Measurements from ENCODE around the gene PLCH2. TPM values are rescaled to one million over a fixed set of nuclear protein-coding genes. Genes with fewer than 3 reads are reported as not detected.

Gene PLCH2
- total RNA-seq, 4 donors from 2014 or later = not detected

GRCh38 chr1:2523191-2523890 lies 47.3 kb downstream of the PLCH2 start:
- intact Hi-C loops (cut with DNase I; ENCODE audit: low total_unique reads) = no loop called here
- TF ChIP-seq CTCF (IDR thresholded peaks at IDR 0.05 in 4 of 5, conservative IDR thresholded peaks at IDR 0.05 in 1 of 5) = peak in 1 of 5 experiments; percentile 12
- peak in 1 of 2 donors; percentile 36 for TF ChIP-seq POLR2A (IDR thresholded peaks at IDR 0.05)

GRCh38 chr1:2523891-2524609 lies 48.0 kb downstream of the PLCH2 start:
- H3K4me3 ChIP-seq = peak overlapping the region; percentile 71 to 99 (median 95)
- intact Hi-C loops (cut with DNase I; ENCODE audit: low total_unique reads) = no loop called here

More at GRCh38 chr1:2523191-2523890, 47.3 kb downstream of the PLCH2 start:
- peak overlapping the region; percentile 85 to 95 (median 88) for H3K27ac ChIP-seq
- in situ Hi-C loops (cut with MboI; ENCODE audit: low sequenced_read_pairs in 4 of 4) = no loop called here
- peak; percentile 30 to 70 for DNase-seq
- no peaks in the 10 kb centered on the region for H3K27me3 ChIP-seq
- H3K9me3 ChIP-seq = no peaks in the 10 kb centered on the region
- no peak for ATAC-seq
- peaks cover 46 to 50% of the 10 kb centered on the region in 2 donors for H3K4me1 ChIP-seq
- peaks cover 0 to 35% of the 10 kb centered on the region in 2 donors for H3K36me3 ChIP-seq
- H3K4me3 ChIP-seq = peak overlapping the region in 3 of 4 donors; percentile 22 to 99 (median 91)

GRCh38 chr1:2525572-2525919 lies 49.5 kb downstream of the PLCH2 start:
- H3K9me3 ChIP-seq = no peaks in the 10 kb centered on the region
- TF ChIP-seq CTCF (IDR thresholded peaks at IDR 0.05 in 4 of 5, conservative IDR thresholded peaks at IDR 0.05 in 1 of 5) (no peak), POLR2A (IDR thresholded peaks at IDR 0.05) (no peak)
- peaks cover 0 to 13% of the 10 kb centered on the region in 2 donors for H3K36me3 ChIP-seq
- peaks cover 63 to 66% of the 10 kb centered on the region in 2 donors for H3K4me1 ChIP-seq
- peak overlapping the region; percentile 71 to 99 (median 95) for H3K4me3 ChIP-seq
- no peak for DNase-seq
- ATAC-seq = no peak
- H3K27ac ChIP-seq = peak overlapping the region; percentile 85 to 95 (median 88)
- H3K27me3 ChIP-seq = no peaks in the 10 kb centered on the region
- in situ Hi-C loops (cut with MboI; ENCODE audit: low sequenced_read_pairs in 4 of 4) = loop anchor here in 1 of 4 donors (25.0 kb wide), 1 partner anchor 313 kb away; no protein-coding TSS in a partner anchor
- intact Hi-C loops (cut with DNase I; ENCODE audit: low total_unique reads) = no loop called here

More at GRCh38 chr1:2523891-2524609, 48.0 kb downstream of the PLCH2 start:
- no peak for ATAC-seq
- TF ChIP-seq CTCF (IDR thresholded peaks at IDR 0.05 in 4 of 5, conservative IDR thresholded peaks at IDR 0.05 in 1 of 5) (no peak), POLR2A (IDR thresholded peaks at IDR 0.05) (no peak)
- H3K9me3 ChIP-seq = no peaks in the 10 kb centered on the region
- DNase-seq = no peak
- peaks cover 53 to 57% of the 10 kb centered on the region in 2 donors for H3K4me1 ChIP-seq
- in situ Hi-C loops (cut with MboI; ENCODE audit: low sequenced_read_pairs in 4 of 4) = no loop called here
- H3K27ac ChIP-seq = peak overlapping the region; percentile 85 to 95 (median 88)
- peaks cover 0 to 28% of the 10 kb centered on the region in 2 donors for H3K36me3 ChIP-seq
- no peaks in the 10 kb centered on the region for H3K27me3 ChIP-seq

- peak; percentile 75 to 84 for ATAC-seq
- in situ Hi-C loops (cut with MboI; ENCODE audit: low sequenced_read_pairs in 4 of 4) (loop anchor here in 1 of 4 donors (25.0 kb wide), 1 partner anchor 314 kb away; no protein-coding TSS in a partner anchor), intact Hi-C loops (cut with DNase I; ENCODE audit: low total_unique reads) (loop anchor here (1.0 kb wide), 2 partner anchors 60 to 114 kb away; partner anchors contain the start of genes PEX10 and PRXL2B)
- TF ChIP-seq CTCF (IDR thresholded peaks at IDR 0.05 in 4 of 5, conservative IDR thresholded peaks at IDR 0.05 in 1 of 5) = no peak
- peak; percentile 81 to 82 for TF ChIP-seq POLR2A (IDR thresholded peaks at IDR 0.05)
- Histone ChIP-seq H3K27ac (peak within 1 kb of the TSS; percentile 85 to 95 (median 88)), H3K9me3 (no peaks in the 10 kb centered on the region), H3K4me1 (peaks cover 70 to 72% of the 10 kb centered on the region in 2 donors), H3K27me3 (no peaks in the 10 kb centered on the region), H3K36me3 (peaks cover 0 to 7% of the 10 kb centered on the region in 2 donors), H3K4me3 (peak within 1 kb of the TSS; percentile 71 to 99 (median 95))
- DNase-seq = peak; percentile 90 to 91
Measured at GRCh38 chr1:2525920-2526823, 50.1 kb downstream of the PLCH2 start, which contains the start of gene PANK4. Gene PANK4, minus strand, starts transcription at chr1:2526596. Its CDS starts 9 bp downstream, at chr1:2526587.
